Medulla oblongata (tissue), 1 donor: ENCODE results near the gene FOXA3.

ENCODE experiments used
- DNase-seq: peaks from one replicate; pipeline ENCODE4 v3.0.0-alpha.2; 2015; ENCODE audit errors: extremely low spot score

Gene FOXA3

GRCh38 chr19:45863840-45864628 is at the start of gene FOXA3:
FOXA3 (plus strand) TSS chr19:45864326; CDS start chr19:45864457, 131 bp downstream.
- peak; percentile 36 for DNase-seq

- DNase-seq, result no peak
Observed at GRCh38 chr19:45814851-45815480, 49.2 kb upstream of the FOXA3 start, which contains the start of gene RSPH6A. RSPH6A (minus strand) TSS chr19:45815308; CDS start chr19:45815176, 132 bp downstream.

- DNase-seq, result no peak
Observed at GRCh38 chr19:45815481-45816216, 48.5 kb upstream of the FOXA3 start.

- no peak for DNase-seq
Observed at GRCh38 chr19:45816236-45817009, 47.7 kb upstream of the FOXA3 start.

GRCh38 chr19:45817010-45817724 is 47.0 kb upstream of the FOXA3 start:
- DNase-seq, result peak; percentile 92

GRCh38 chr19:45817725-45818301 is 46.3 kb upstream of the FOXA3 start:
- DNase-seq, result no peak

GRCh38 chr19:45819769-45820168 is 44.4 kb upstream of the FOXA3 start:
- no peak for DNase-seq

- DNase-seq, result no peak
Observed at GRCh38 chr19:45820413-45821102, 43.6 kb upstream of the FOXA3 start.

GRCh38 chr19:45821103-45821521 is 43.0 kb upstream of the FOXA3 start:
- no peak for DNase-seq

- DNase-seq, result no peak
Observed at GRCh38 chr19:45821570-45821969, 42.6 kb upstream of the FOXA3 start.

- no peak for DNase-seq
Observed at GRCh38 chr19:45822716-45823115, 41.4 kb upstream of the FOXA3 start.

- no peak for DNase-seq
Observed at GRCh38 chr19:45823182-45823581, 40.9 kb upstream of the FOXA3 start.

- DNase-seq, result peak; percentile 9
Observed at GRCh38 chr19:45824041-45824471, 40.1 kb upstream of the FOXA3 start.

GRCh38 chr19:45824531-45825262 is 39.4 kb upstream of the FOXA3 start:
- no peak for DNase-seq

- no peak for DNase-seq
Observed at GRCh38 chr19:45825263-45825605, 38.9 kb upstream of the FOXA3 start.

- DNase-seq, result no peak
Observed at GRCh38 chr19:45825917-45826893, 37.9 kb upstream of the FOXA3 start.

- no peak for DNase-seq
Observed at GRCh38 chr19:45826934-45827333, 37.2 kb upstream of the FOXA3 start.

- no peak for DNase-seq
Observed at GRCh38 chr19:45827459-45828093, 36.5 kb upstream of the FOXA3 start.
